Measurements from ENCODE around the gene CHGA.
A peak's percentile ranks its signal among the peaks of the same experiment; 100 is the strongest.

CHGA gene

GRCh38 chr14:92949496-92950192 lies 26.7 kb downstream of the CHGA start:
- H3K36me3 ChIP-seq = peaks cover 99% of the 10 kb centered on the region
- no peaks in the 10 kb centered on the region for H3K4me1 ChIP-seq (ENCODE audit: control insufficient read depth in 1 of 2, insufficient read depth in 1 of 2, low read depth in 1 of 2, low read length in 1 of 2)
- H3K9me3 ChIP-seq = no peaks in the 10 kb centered on the region
- no peak for TF ChIP-seq CTCF (IDR thresholded peaks at IDR 0.05)
- H3K27me3 ChIP-seq = no peaks in the 10 kb centered on the region
- no peak overlapping the region for H3K4me3 ChIP-seq (ENCODE audit: low read depth in 1 of 2, low read length in 1 of 2)
- no peak overlapping the region for H3K27ac ChIP-seq

GRCh38 chr14:92950193-92950540 lies 27.2 kb downstream of the CHGA start:
- Histone ChIP-seq H3K27ac (no peak overlapping the region), H3K4me3 (ENCODE audit: low read depth in 1 of 2, low read length in 1 of 2) (no peak overlapping the region), H3K4me1 (ENCODE audit: control insufficient read depth in 1 of 2, insufficient read depth in 1 of 2, low read depth in 1 of 2, low read length in 1 of 2) (no peaks in the 10 kb centered on the region), H3K27me3 (no peaks in the 10 kb centered on the region), H3K36me3 (peaks cover 99% of the 10 kb centered on the region), H3K9me3 (no peaks in the 10 kb centered on the region)
- no peak for TF ChIP-seq CTCF (IDR thresholded peaks at IDR 0.05)

GRCh38 chr14:92950773-92951172 lies 27.8 kb downstream of the CHGA start:
- Histone ChIP-seq H3K4me3 (ENCODE audit: low read depth in 1 of 2, low read length in 1 of 2) (no peak overlapping the region), H3K36me3 (peaks cover 99% of the 10 kb centered on the region), H3K4me1 (ENCODE audit: control insufficient read depth in 1 of 2, insufficient read depth in 1 of 2, low read depth in 1 of 2, low read length in 1 of 2) (no peaks in the 10 kb centered on the region), H3K27ac (no peak overlapping the region), H3K9me3 (no peaks in the 10 kb centered on the region), H3K27me3 (no peaks in the 10 kb centered on the region)
- TF ChIP-seq CTCF (IDR thresholded peaks at IDR 0.05) = no peak

GRCh38 chr14:92951261-92951660 lies 28.3 kb downstream of the CHGA start:
- Histone ChIP-seq H3K4me1 (ENCODE audit: control insufficient read depth in 1 of 2, insufficient read depth in 1 of 2, low read depth in 1 of 2, low read length in 1 of 2) (no peaks in the 10 kb centered on the region), H3K4me3 (ENCODE audit: low read depth in 1 of 2, low read length in 1 of 2) (no peak overlapping the region), H3K9me3 (no peaks in the 10 kb centered on the region), H3K27ac (no peak overlapping the region), H3K27me3 (no peaks in the 10 kb centered on the region), H3K36me3 (peaks cover 99% of the 10 kb centered on the region)
- no peak for TF ChIP-seq CTCF (IDR thresholded peaks at IDR 0.05)

- peaks cover 99% of the 10 kb centered on the region for H3K36me3 ChIP-seq
These were observed 29.0 kb downstream of the CHGA start for GRCh38 chr14:92951912-92952471.

More at GRCh38 chr14:92951912-92952471, 29.0 kb downstream of the CHGA start:
- H3K27ac ChIP-seq = no peak overlapping the region
- no peaks in the 10 kb centered on the region for H3K4me1 ChIP-seq (ENCODE audit: control insufficient read depth in 1 of 2, insufficient read depth in 1 of 2, low read depth in 1 of 2, low read length in 1 of 2)
- no peaks in the 10 kb centered on the region for H3K27me3 ChIP-seq
- no peak overlapping the region for H3K4me3 ChIP-seq (ENCODE audit: low read depth in 1 of 2, low read length in 1 of 2)
- peak; percentile 81 for TF ChIP-seq CTCF (IDR thresholded peaks at IDR 0.05)
- no peaks in the 10 kb centered on the region for H3K9me3 ChIP-seq

All from neutrophil (primary cell).